Activated CD4-positive, alpha-beta memory T cell treated with anti-CD3 and anti-CD28 coated beads, Interleukin-2, amount 10 ng/mL, durations not matched to agents 7 days and 5 days (primary cell): ENCODE results near the gene PLD1. TPM values are rescaled to one million over a fixed set of nuclear protein-coding genes. Genes with fewer than 3 reads are reported as not detected.

Experiments
- CTCF ChIA-PET: fragments of 350-600 bp; sonication (Branson Sonifier 250); formaldehyde crosslinking; loops from one replicate; lab custom pipeline; 2021; ENCODE audit warnings: antibody characterized with exemption, inconsistent platforms; lab: Charles Lee
- POLR2A ChIA-PET: fragments of 350-600 bp; sonication (Branson Sonifier 250); formaldehyde crosslinking; loops from one replicate; lab custom pipeline; 2021; ENCODE audit warnings: antibody characterized with exemption; lab: Charles Lee
- DNase-seq: peaks from one replicate; pipeline ENCODE4 v3.0.0-alpha.2; 2020
- H3K27ac Mint-ChIP-seq: one replicate; pipeline ENCODE4 v1.8.0; 2021; ENCODE audit warnings: mild to moderate bottlenecking, mixed read lengths
- H3K27me3 Mint-ChIP-seq: one replicate; pipeline ENCODE4 v1.8.0; 2021; ENCODE audit warnings: mixed read lengths
- H3K36me3 Mint-ChIP-seq: one replicate; pipeline ENCODE4 v1.8.0; 2021; ENCODE audit warnings: low read depth, mixed read lengths
- H3K4me1 Mint-ChIP-seq: one replicate; pipeline ENCODE4 v1.8.0; 2021; ENCODE audit warnings: mixed read lengths
- H3K4me3 Mint-ChIP-seq: one replicate; pipeline ENCODE4 v1.8.0; 2021; ENCODE audit warnings: mild to moderate bottlenecking, mixed read lengths
- H3K9me3 Mint-ChIP-seq: one replicate; pipeline ENCODE4 v1.8.0; 2021; ENCODE audit warnings: mixed read lengths
- total RNA-seq, 2 experiments: library from RNA; stranded (reverse); gene quantifications; one replicate each; pipeline ENCODE4 v1.2.3, GENCODE V29; 2021

PLD1 gene
- total RNA-seq, 2 experiments from 2014 or later = 3.1 to 4.1 TPM

GRCh38 chr3:171654809-171655208, 155.5 kb downstream of the PLD1 start:
- H3K36me3 Mint-ChIP-seq = no peaks in the 10 kb centered on the region
- ChIA-PET CTCF (interaction anchor here (1.0 kb wide), 1 partner anchor 118 kb away, joined by 3 read pairs; no protein-coding TSS in a partner anchor), POLR2A (no interaction called here)
- no peak overlapping the region for H3K27ac Mint-ChIP-seq
- H3K27me3 Mint-ChIP-seq = no peaks in the 10 kb centered on the region
- H3K4me1 Mint-ChIP-seq = no peaks in the 10 kb centered on the region
- no peaks in the 10 kb centered on the region for H3K9me3 Mint-ChIP-seq
- no peak overlapping the region for H3K4me3 Mint-ChIP-seq
- no peak for DNase-seq

GRCh38 chr3:171654326-171654725, 156.0 kb downstream of the PLD1 start:
- Mint-ChIP-seq H3K4me1 (no peaks in the 10 kb centered on the region), H3K27me3 (no peaks in the 10 kb centered on the region), H3K9me3 (no peaks in the 10 kb centered on the region), H3K27ac (no peak overlapping the region), H3K4me3 (no peak overlapping the region), H3K36me3 (no peaks in the 10 kb centered on the region)
- no peak for DNase-seq
- CTCF ChIA-PET = no interaction called here
- POLR2A ChIA-PET = no interaction called here

GRCh38 chr3:171653701-171654100, 156.6 kb downstream of the PLD1 start:
- ChIA-PET POLR2A (no interaction called here), CTCF (no interaction called here)
- no peaks in the 10 kb centered on the region for H3K27me3 Mint-ChIP-seq
- no peaks in the 10 kb centered on the region for H3K4me1 Mint-ChIP-seq
- H3K36me3 Mint-ChIP-seq = no peaks in the 10 kb centered on the region
- no peak for DNase-seq
- H3K9me3 Mint-ChIP-seq = no peaks in the 10 kb centered on the region
- no peak overlapping the region for H3K4me3 Mint-ChIP-seq
- H3K27ac Mint-ChIP-seq = no peak overlapping the region

GRCh38 chr3:171652932-171653331, 157.4 kb downstream of the PLD1 start:
- Mint-ChIP-seq H3K27me3 (no peaks in the 10 kb centered on the region), H3K4me3 (no peak overlapping the region), H3K9me3 (no peaks in the 10 kb centered on the region), H3K27ac (no peak overlapping the region), H3K36me3 (no peaks in the 10 kb centered on the region), H3K4me1 (no peaks in the 10 kb centered on the region)
- ChIA-PET POLR2A (no interaction called here), CTCF (no interaction called here)
- DNase-seq = no peak

DNA sequence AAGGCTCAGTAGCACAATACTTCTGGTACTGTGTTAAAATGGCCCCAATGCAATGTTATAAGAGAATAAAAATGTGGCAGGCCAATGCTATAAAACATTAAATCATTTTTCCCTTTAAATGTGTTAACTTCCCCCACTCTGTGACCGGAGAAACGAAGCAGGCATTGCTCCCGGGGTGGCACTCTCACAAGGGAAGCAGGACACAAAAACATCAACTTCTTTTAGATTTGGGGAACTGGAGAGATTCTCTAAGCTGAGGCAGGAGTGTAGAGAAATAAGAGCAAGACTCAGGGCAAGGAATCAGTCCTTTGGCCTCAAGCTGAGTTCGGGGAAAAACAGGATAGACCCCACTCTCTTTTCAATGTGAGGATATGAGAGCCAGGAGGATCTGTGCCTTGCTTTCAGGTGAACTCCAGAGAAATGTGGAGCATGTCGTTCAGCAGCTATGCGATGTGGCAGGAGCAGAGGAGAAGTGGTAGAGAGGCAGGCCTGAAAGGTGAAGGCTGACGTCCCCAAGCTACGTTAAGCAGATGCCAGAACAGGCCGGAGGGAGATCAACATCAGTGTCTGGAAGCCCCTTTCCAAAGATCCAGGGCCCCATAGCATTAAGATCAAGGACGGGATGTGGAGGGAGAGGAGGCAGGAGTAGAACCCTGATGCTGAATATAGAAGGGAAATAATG, 160.2 kb downstream of the PLD1 start:
- no peak overlapping the region for H3K4me3 Mint-ChIP-seq
- no peaks in the 10 kb centered on the region for H3K36me3 Mint-ChIP-seq
- ChIA-PET CTCF (interaction anchor here (1.1 to 1.4 kb wide), 2 partner anchors 36 to 682 kb away, joined by 3 read pairs; no protein-coding TSS in a partner anchor), POLR2A (no interaction called here)
- no peaks in the 10 kb centered on the region for H3K9me3 Mint-ChIP-seq
- H3K4me1 Mint-ChIP-seq = no peaks in the 10 kb centered on the region
- no peak overlapping the region for H3K27ac Mint-ChIP-seq
- H3K27me3 Mint-ChIP-seq = no peaks in the 10 kb centered on the region
- no peak for DNase-seq

- CTCF ChIA-PET = interaction anchor here (1.4 kb wide), 1 partner anchor 683 kb away, joined by 3 read pairs; no protein-coding TSS in a partner anchor
- DNase-seq = no peak
- no peaks in the 10 kb centered on the region for H3K27me3 Mint-ChIP-seq
These were observed 161.0 kb downstream of the PLD1 start for GRCh38 chr3:171649267-171649666.

GRCh38 chr3:171648069-171648468, 162.2 kb downstream of the PLD1 start:
- ChIA-PET CTCF (no interaction called here), POLR2A (no interaction called here)
- Mint-ChIP-seq H3K9me3 (no peaks in the 10 kb centered on the region), H3K27ac (no peak overlapping the region), H3K4me3 (no peak overlapping the region), H3K36me3 (no peaks in the 10 kb centered on the region), H3K4me1 (no peaks in the 10 kb centered on the region), H3K27me3 (no peaks in the 10 kb centered on the region)
- no peak for DNase-seq

More at GRCh38 chr3:171649267-171649666, 161.0 kb downstream of the PLD1 start:
- no peaks in the 10 kb centered on the region for H3K36me3 Mint-ChIP-seq
- no peak overlapping the region for H3K27ac Mint-ChIP-seq
- no peak overlapping the region for H3K4me3 Mint-ChIP-seq
- H3K4me1 Mint-ChIP-seq = no peaks in the 10 kb centered on the region
- H3K9me3 Mint-ChIP-seq = no peaks in the 10 kb centered on the region
- POLR2A ChIA-PET = no interaction called here

DNA sequence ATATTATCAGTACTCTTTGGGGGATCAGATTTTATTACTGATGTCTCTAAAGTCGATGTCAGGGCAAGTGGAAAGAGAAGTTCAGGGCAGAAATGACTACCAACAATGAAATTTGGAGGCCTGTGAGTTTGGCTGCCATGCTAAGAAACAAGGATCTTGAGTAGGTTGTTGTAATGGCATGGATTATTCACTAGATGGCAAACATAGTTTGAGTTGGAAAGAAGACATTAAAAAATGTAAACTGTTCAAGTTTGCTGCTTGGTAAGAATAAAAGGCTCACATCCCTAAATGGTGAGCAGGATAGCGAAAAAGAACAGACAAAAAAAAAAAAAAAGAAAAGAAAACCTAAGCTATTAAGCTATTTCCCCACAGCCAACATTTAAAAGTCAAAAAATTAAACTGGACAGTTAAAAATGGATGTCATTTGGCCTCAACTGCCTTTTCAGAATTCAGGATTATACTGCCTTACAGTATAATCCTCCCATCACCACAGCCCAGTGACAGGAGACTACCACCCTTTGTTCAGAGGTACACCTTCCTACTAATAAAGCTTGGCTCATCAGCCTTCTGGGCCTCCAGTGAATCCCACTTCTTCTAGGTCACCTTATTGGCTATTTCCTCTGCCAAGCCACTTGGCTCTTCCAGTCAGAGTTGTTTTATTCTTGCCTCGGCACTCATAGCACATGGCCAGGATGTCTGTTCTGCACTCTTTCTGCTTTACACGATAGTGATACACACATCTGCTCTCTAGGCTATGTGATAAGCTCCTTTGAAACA, 163.7 kb downstream of the PLD1 start:
- CTCF ChIA-PET = interaction anchor here (0.6 to 3.7 kb wide), 6 partner anchors 30 to 695 kb away, joined by 3 to 21 read pairs (median 5); no protein-coding TSS in a partner anchor
- no peaks in the 10 kb centered on the region for H3K9me3 Mint-ChIP-seq
- POLR2A ChIA-PET = no interaction called here
- no peaks in the 10 kb centered on the region for H3K4me1 Mint-ChIP-seq
- no peak overlapping the region for H3K27ac Mint-ChIP-seq
- H3K36me3 Mint-ChIP-seq = no peaks in the 10 kb centered on the region
- H3K27me3 Mint-ChIP-seq = no peaks in the 10 kb centered on the region
- DNase-seq = no peak
- H3K4me3 Mint-ChIP-seq = no peak overlapping the region

DNA sequence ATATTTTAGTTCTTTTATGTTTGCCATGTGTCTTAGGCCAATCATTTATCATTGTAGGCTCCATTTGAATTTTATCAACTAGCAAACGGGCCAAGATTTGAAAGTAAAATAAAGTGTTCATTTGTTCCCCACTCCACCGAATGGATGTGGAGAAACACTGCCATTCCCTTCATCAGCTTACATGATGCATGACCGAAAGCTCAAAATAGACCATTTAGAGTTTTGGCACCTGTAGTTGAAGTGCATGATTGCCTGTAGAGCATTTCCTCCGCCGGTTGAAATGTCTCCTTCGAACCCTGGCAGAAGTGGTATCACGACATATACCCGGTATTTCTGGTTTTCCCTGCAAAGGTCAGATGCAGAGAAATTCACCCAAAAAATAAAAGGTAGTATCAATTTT, 165.6 kb downstream of the PLD1 start:
- Mint-ChIP-seq H3K27me3 (no peaks in the 10 kb centered on the region), H3K36me3 (no peaks in the 10 kb centered on the region), H3K27ac (no peak overlapping the region), H3K4me1 (no peaks in the 10 kb centered on the region), H3K9me3 (no peaks in the 10 kb centered on the region), H3K4me3 (no peak overlapping the region)
- ChIA-PET POLR2A (no interaction called here), CTCF (interaction anchor here (0.6 to 3.7 kb wide), 4 partner anchors 77 to 696 kb away, joined by 3 to 21 read pairs (median 4); no protein-coding TSS in a partner anchor)
- DNase-seq = no peak

GRCh38 chr3:171643681-171644080, 166.6 kb downstream of the PLD1 start:
- Mint-ChIP-seq H3K4me1 (no peaks in the 10 kb centered on the region), H3K4me3 (no peak overlapping the region), H3K27me3 (no peaks in the 10 kb centered on the region), H3K27ac (no peak overlapping the region), H3K36me3 (no peaks in the 10 kb centered on the region), H3K9me3 (no peaks in the 10 kb centered on the region)
- POLR2A ChIA-PET = no interaction called here
- CTCF ChIA-PET = interaction anchor here (0.8 kb wide), 1 partner anchor 29 kb away, joined by 3 read pairs; no protein-coding TSS in a partner anchor
- DNase-seq = no peak

GRCh38 chr3:171643033-171643432, 167.2 kb downstream of the PLD1 start:
- Mint-ChIP-seq H3K27me3 (no peaks in the 10 kb centered on the region), H3K36me3 (no peaks in the 10 kb centered on the region), H3K9me3 (no peaks in the 10 kb centered on the region), H3K4me3 (no peak overlapping the region), H3K27ac (no peak overlapping the region), H3K4me1 (no peaks in the 10 kb centered on the region)
- no peak for DNase-seq
- POLR2A ChIA-PET = no interaction called here
- CTCF ChIA-PET = no interaction called here

GRCh38 chr3:171640520-171641412, 169.5 kb downstream of the PLD1 start:
- POLR2A ChIA-PET = no interaction called here
- no peaks in the 10 kb centered on the region for H3K36me3 Mint-ChIP-seq
- no peak overlapping the region for H3K4me3 Mint-ChIP-seq
- CTCF ChIA-PET = no interaction called here
- DNase-seq = no peak
- no peaks in the 10 kb centered on the region for H3K9me3 Mint-ChIP-seq
- no peaks in the 10 kb centered on the region for H3K27me3 Mint-ChIP-seq
- H3K4me1 Mint-ChIP-seq = peaks cover 2% of the 10 kb centered on the region
- no peak overlapping the region for H3K27ac Mint-ChIP-seq

- H3K4me3 Mint-ChIP-seq = no peak overlapping the region
- no peak for DNase-seq
- peaks cover 2% of the 10 kb centered on the region for H3K4me1 Mint-ChIP-seq
- H3K9me3 Mint-ChIP-seq = no peaks in the 10 kb centered on the region
- ChIA-PET POLR2A (no interaction called here), CTCF (no interaction called here)
- no peaks in the 10 kb centered on the region for H3K36me3 Mint-ChIP-seq
- H3K27me3 Mint-ChIP-seq = no peaks in the 10 kb centered on the region
- H3K27ac Mint-ChIP-seq = no peak overlapping the region
These were observed 173.6 kb downstream of the PLD1 start for GRCh38 chr3:171636666-171637065.
